ENCODE results near the gene BMPR1A. TPM values are rescaled to one million over a fixed set of nuclear protein-coding genes. Genes with fewer than 3 reads are reported as not detected.

Gene BMPR1A
- polyA plus RNA-seq, 3 donors, result 0.25 to 0.67 (median 0.61) TPM

- Mint-ChIP-seq H3K4me3 (no peak overlapping the region), H3K27ac (no peak overlapping the region), H3K36me3 (no peaks in the 10 kb centered on the region), H3K9me3 (peaks cover 0 to 2% (median 0%) of the 10 kb centered on the region in 7 donors), H3K4me1 (no peaks in the 10 kb centered on the region), H3K27me3 (ENCODE audit: low read depth in 3 of 3) (peaks cover 3 to 10% (median 6%) of the 10 kb centered on the region in 3 donors)
- WGBS (ENCODE audit: insufficient coverage), result 93% methylated on average over 6 of the region's 7 CpGs
- no peaks in the 10 kb centered on the region for H4K20me1 ChIP-seq (ENCODE audit: insufficient read depth, low read length)
- no peak overlapping the region for H2AFZ ChIP-seq (ENCODE audit: insufficient read depth, low read depth, low read length, poor library complexity, severe bottlenecking)
- no peak overlapping the region for H3K27ac ChIP-seq (ENCODE audit: low read depth in 1 of 2, low read length in 2 of 2)
- H3K79me2 ChIP-seq (ENCODE audit: insufficient read depth, low read length), result no peaks in the 10 kb centered on the region
- H3K36me3 ChIP-seq (replicated peaks in 1 of 2; ENCODE audit: control insufficient read depth in 1 of 2, insufficient read depth in 2 of 2, low read length in 2 of 2), result no peaks in the 10 kb centered on the region
- no peak overlapping the region for H3K4me3 ChIP-seq (replicated peaks in 1 of 3; ENCODE audit: low read depth in 2 of 3, low read length in 3 of 3)
- H3K9me3 ChIP-seq (replicated peaks in 1 of 2; ENCODE audit: control insufficient read depth in 1 of 2, insufficient read depth in 1 of 2, low read length in 2 of 2), result no peaks in the 10 kb centered on the region
- TF ChIP-seq CTCF (IDR thresholded peaks at IDR 0.05), result no peak
- H3K4me2 ChIP-seq (replicated peaks; ENCODE audit: extremely low read depth, low read length, poor library complexity, severe bottlenecking), result no peak overlapping the region
- no peak for DNase-seq
- H3K27me3 ChIP-seq (ENCODE audit: control insufficient read depth in 2 of 2, insufficient read depth in 2 of 2, low read length in 2 of 2), result no peaks in the 10 kb centered on the region
- H3K4me1 ChIP-seq (ENCODE audit: control insufficient read depth in 1 of 2, insufficient read depth in 2 of 2, low read length in 2 of 2), result no peaks in the 10 kb centered on the region
- no peak overlapping the region for H3K9ac ChIP-seq (ENCODE audit: insufficient read depth, low read length, poor library complexity, severe bottlenecking)
- intact Hi-C loops (cut with micrococcal nuclease), result no loop called here
Measured at GRCh38 chr10:86837663-86838062, 81.2 kb downstream of the BMPR1A start.

- Histone ChIP-seq H3K79me2 (ENCODE audit: insufficient read depth, low read length) (no peaks in the 10 kb centered on the region), H3K9me3 (replicated peaks in 1 of 2; ENCODE audit: control insufficient read depth in 1 of 2, insufficient read depth in 1 of 2, low read length in 2 of 2) (no peaks in the 10 kb centered on the region), H3K36me3 (replicated peaks in 1 of 2; ENCODE audit: control insufficient read depth in 1 of 2, insufficient read depth in 2 of 2, low read length in 2 of 2) (no peaks in the 10 kb centered on the region), H3K27me3 (ENCODE audit: control insufficient read depth in 2 of 2, insufficient read depth in 2 of 2, low read length in 2 of 2) (no peaks in the 10 kb centered on the region), H3K4me1 (ENCODE audit: control insufficient read depth in 1 of 2, insufficient read depth in 2 of 2, low read length in 2 of 2) (no peaks in the 10 kb centered on the region), H3K4me2 (replicated peaks; ENCODE audit: extremely low read depth, low read length, poor library complexity, severe bottlenecking) (no peak overlapping the region), H4K20me1 (ENCODE audit: insufficient read depth, low read length) (no peaks in the 10 kb centered on the region), H3K27ac (ENCODE audit: low read depth in 1 of 2, low read length in 2 of 2) (no peak overlapping the region), H2AFZ (ENCODE audit: insufficient read depth, low read depth, low read length, poor library complexity, severe bottlenecking) (no peak overlapping the region), H3K9ac (ENCODE audit: insufficient read depth, low read length, poor library complexity, severe bottlenecking) (no peak overlapping the region), H3K4me3 (replicated peaks in 1 of 3; ENCODE audit: low read depth in 2 of 3, low read length in 3 of 3) (no peak overlapping the region)
- DNase-seq, result no peak
- Mint-ChIP-seq H3K27ac (no peak overlapping the region), H3K36me3 (no peaks in the 10 kb centered on the region), H3K4me1 (no peaks in the 10 kb centered on the region), H3K4me3 (no peak overlapping the region), H3K27me3 (ENCODE audit: low read depth in 3 of 3) (peaks cover 8 to 10% (median 9%) of the 10 kb centered on the region in 3 donors), H3K9me3 (peaks cover 0 to 3% (median 0%) of the 10 kb centered on the region in 7 donors)
- WGBS (ENCODE audit: insufficient coverage), result 92% methylated on average over 3 of the region's 4 CpGs
- intact Hi-C loops (cut with micrococcal nuclease), result no loop called here
- no peak for TF ChIP-seq CTCF (IDR thresholded peaks at IDR 0.05)
Measured at GRCh38 chr10:86840498-86840897, 84.1 kb downstream of the BMPR1A start.

Measured in CD14-positive monocyte (primary cell).